Fibroblast of mammary gland (primary cell): ENCODE results near the gene NRN1L.

ENCODE experiments used
- DNase-seq: peaks from one replicate; pipeline ENCODE4 v3.0.0-alpha.2; 2010; ENCODE audit warnings: low read depth
- H3K4me3 ChIP-seq: 2 replicates; pipeline ENCODE4 v1.5.1; 2011; ENCODE audit warnings: low read depth, mild to moderate bottlenecking, low read length, moderate library complexity; ENCODE audit not compliant: control insufficient read depth
- TF ChIP-seq, protein P1 (sequence below): conservative IDR thresholded peaks from 2 replicates; pipeline ENCODE4 v1.5.1; 2011; ENCODE audit warnings: low read depth, low read length, inconsistent platforms; ENCODE audit not compliant: control insufficient read depth, insufficient read depth

The NRN1L gene

DNA sequence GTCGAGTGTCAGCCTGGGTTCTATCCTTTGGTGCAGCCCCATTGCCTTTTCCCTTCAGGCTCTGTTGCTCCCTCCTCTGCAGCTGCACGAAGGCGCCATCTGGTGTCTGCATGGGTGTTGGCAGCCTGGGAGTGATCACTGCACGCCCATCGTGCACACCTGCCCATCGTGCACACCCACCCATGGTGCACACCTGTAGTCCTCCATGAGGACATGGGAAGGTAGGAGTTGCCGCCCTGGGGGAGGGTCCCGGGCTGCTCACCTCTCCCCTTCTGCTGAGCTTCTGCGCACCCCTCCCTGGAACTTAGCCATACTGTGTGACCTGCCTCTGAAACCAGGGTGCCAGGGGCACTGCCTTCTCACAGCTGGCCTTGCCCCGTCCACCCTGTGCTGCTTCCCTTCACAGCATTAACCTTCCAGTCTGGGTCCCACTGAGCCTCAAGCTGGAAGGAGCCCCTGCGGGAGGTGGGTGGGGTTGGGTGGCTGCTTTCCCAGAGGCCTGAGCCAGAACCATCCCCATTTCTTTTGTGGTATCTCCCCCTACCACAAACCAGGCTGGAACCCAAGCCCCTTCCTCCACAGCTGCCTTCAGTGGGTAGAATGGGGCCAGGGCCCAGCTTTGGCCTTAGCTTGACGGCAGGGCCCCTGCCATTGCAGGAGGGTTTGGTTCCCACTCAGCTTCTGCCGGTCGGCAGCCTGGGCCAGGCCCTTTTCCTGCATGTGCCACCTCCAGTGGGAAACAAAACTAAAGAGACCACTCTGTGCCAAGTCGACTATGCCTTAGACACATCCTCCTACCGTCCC lies 44.1 kb downstream of the NRN1L start:
- TF ChIP-seq, protein P1, sequence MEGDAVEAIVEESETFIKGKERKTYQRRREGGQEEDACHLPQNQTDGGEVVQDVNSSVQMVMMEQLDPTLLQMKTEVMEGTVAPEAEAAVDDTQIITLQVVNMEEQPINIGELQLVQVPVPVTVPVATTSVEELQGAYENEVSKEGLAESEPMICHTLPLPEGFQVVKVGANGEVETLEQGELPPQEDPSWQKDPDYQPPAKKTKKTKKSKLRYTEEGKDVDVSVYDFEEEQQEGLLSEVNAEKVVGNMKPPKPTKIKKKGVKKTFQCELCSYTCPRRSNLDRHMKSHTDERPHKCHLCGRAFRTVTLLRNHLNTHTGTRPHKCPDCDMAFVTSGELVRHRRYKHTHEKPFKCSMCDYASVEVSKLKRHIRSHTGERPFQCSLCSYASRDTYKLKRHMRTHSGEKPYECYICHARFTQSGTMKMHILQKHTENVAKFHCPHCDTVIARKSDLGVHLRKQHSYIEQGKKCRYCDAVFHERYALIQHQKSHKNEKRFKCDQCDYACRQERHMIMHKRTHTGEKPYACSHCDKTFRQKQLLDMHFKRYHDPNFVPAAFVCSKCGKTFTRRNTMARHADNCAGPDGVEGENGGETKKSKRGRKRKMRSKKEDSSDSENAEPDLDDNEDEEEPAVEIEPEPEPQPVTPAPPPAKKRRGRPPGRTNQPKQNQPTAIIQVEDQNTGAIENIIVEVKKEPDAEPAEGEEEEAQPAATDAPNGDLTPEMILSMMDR = peak; percentile 88
- no peak overlapping the region for H3K4me3 ChIP-seq
- peak; percentile 52 for DNase-seq

GRCh38 chr16:67930191-67930590 lies 45.5 kb downstream of the NRN1L start:
- no peak for DNase-seq
- no peak overlapping the region for H3K4me3 ChIP-seq
- TF ChIP-seq, protein P1 = no peak

GRCh38 chr16:67930678-67931211 lies 46.1 kb downstream of the NRN1L start:
- TF ChIP-seq, protein P1 = no peak
- DNase-seq = no peak
- no peak overlapping the region for H3K4me3 ChIP-seq

- H3K4me3 ChIP-seq = no peak within 1 kb of the TSS
- TF ChIP-seq, protein P1 = peak; percentile 12
- DNase-seq = no peak
These were observed 47.2 kb downstream of the NRN1L start, which contains the start of gene CTRL for GRCh38 chr16:67931712-67932461. CTRL (minus strand) TSS chr16:67931862; CDS start chr16:67931852, 10 bp downstream.

GRCh38 chr16:67932462-67932840 lies 47.8 kb downstream of the NRN1L start:
- no peak overlapping the region for H3K4me3 ChIP-seq
- TF ChIP-seq, protein P1 = no peak
- no peak for DNase-seq

- H3K4me3 ChIP-seq = no peak overlapping the region
- no peak for DNase-seq
- TF ChIP-seq, protein P1 = no peak
These were observed 49.1 kb downstream of the NRN1L start for GRCh38 chr16:67933805-67934204.
